ENCODE results near the gene MRPS9.
A peak's percentile ranks its signal among the peaks of the same experiment; 100 is the strongest.

MRPS9 gene

GRCh38 chr2:105103481-105103880 lies 65.6 kb downstream of the MRPS9 start:
- DNase-seq (ENCODE audit: low read depth in 2 of 2): no peak
- TF ChIP-seq CTCF (IDR thresholded peaks at IDR 0.05; ENCODE audit: low read depth, low read length): no peak
- no peak overlapping the region for H3K4me3 ChIP-seq (replicated peaks in 1 of 2; ENCODE audit: low read depth in 2 of 2, low read length in 2 of 2)

- DNase-seq (ENCODE audit: low read depth in 2 of 2): peak in 1 of 2 donors; percentile 13
Observed at GRCh38 chr2:105104208-105104731, 66.4 kb downstream of the MRPS9 start.

GRCh38 chr2:105110295-105110829 lies 72.5 kb downstream of the MRPS9 start:
- DNase-seq (ENCODE audit: low read depth in 2 of 2): no peak
- no peak for TF ChIP-seq CTCF (IDR thresholded peaks at IDR 0.05; ENCODE audit: low read depth, low read length)
- H3K4me3 ChIP-seq (replicated peaks in 1 of 2; ENCODE audit: low read depth in 2 of 2, low read length in 2 of 2): no peak overlapping the region

More at GRCh38 chr2:105104208-105104731, 66.4 kb downstream of the MRPS9 start:
- no peak overlapping the region for H3K4me3 ChIP-seq (replicated peaks in 1 of 2; ENCODE audit: low read depth in 2 of 2, low read length in 2 of 2)
- no peak for TF ChIP-seq CTCF (IDR thresholded peaks at IDR 0.05; ENCODE audit: low read depth, low read length)

GRCh38 chr2:105111365-105112150 lies 73.7 kb downstream of the MRPS9 start:
- H3K4me3 ChIP-seq (replicated peaks in 1 of 2; ENCODE audit: low read depth in 2 of 2, low read length in 2 of 2): no peak overlapping the region
- TF ChIP-seq CTCF (IDR thresholded peaks at IDR 0.05; ENCODE audit: low read depth, low read length): no peak

GRCh38 chr2:105112345-105112744 lies 74.5 kb downstream of the MRPS9 start:
- H3K4me3 ChIP-seq (replicated peaks in 1 of 2; ENCODE audit: low read depth in 2 of 2, low read length in 2 of 2): no peak overlapping the region
- no peak for TF ChIP-seq CTCF (IDR thresholded peaks at IDR 0.05; ENCODE audit: low read depth, low read length)
- no peak for DNase-seq (ENCODE audit: low read depth in 2 of 2)

More at GRCh38 chr2:105111365-105112150, 73.7 kb downstream of the MRPS9 start:
- DNase-seq (ENCODE audit: low read depth in 2 of 2): no peak

GRCh38 chr2:105113616-105114291 lies 75.9 kb downstream of the MRPS9 start:
- TF ChIP-seq CTCF (IDR thresholded peaks at IDR 0.05; ENCODE audit: low read depth, low read length): no peak
- no peak overlapping the region for H3K4me3 ChIP-seq (replicated peaks in 1 of 2; ENCODE audit: low read depth in 2 of 2, low read length in 2 of 2)
- DNase-seq (ENCODE audit: low read depth in 2 of 2): no peak

Measured in cardiac fibroblast (primary cell).